Activated T-cell treated with anti-CD3 and anti-CD28 coated beads for 24 hours (primary cell): ENCODE data around the gene SLC25A21.
"Not testable (repeated sequence)": the region's sequence is repeated elsewhere in the genome, so short reads cannot be mapped to it uniquely, and the experiment has no call there.

ENCODE experiments used
- DNase-seq: peaks from one replicate; pipeline ENCODE4 v3.0.0-alpha.2; 2020; ENCODE audit warnings: low read depth

Gene SLC25A21

GRCh38 chr14:36863271-36863670, 309.1 kb downstream of the SLC25A21 start:
- no peak for DNase-seq

GRCh38 chr14:36862237-36862636, 310.2 kb downstream of the SLC25A21 start:
- not testable (repeated sequence) for DNase-seq

- no peak for DNase-seq
Measured at GRCh38 chr14:36860831-36861230, 311.6 kb downstream of the SLC25A21 start.

GRCh38 chr14:36859119-36859518, 313.3 kb downstream of the SLC25A21 start:
- no peak for DNase-seq

- no peak for DNase-seq
Measured at GRCh38 chr14:36857842-36858445, 314.5 kb downstream of the SLC25A21 start.

- DNase-seq: no peak
Measured at GRCh38 chr14:36857136-36857535, 315.3 kb downstream of the SLC25A21 start.

GRCh38 chr14:36856095-36856878, 316.1 kb downstream of the SLC25A21 start:
- DNase-seq: no peak

- DNase-seq: no peak
Measured at GRCh38 chr14:36855396-36855795, 317.0 kb downstream of the SLC25A21 start.

GRCh38 chr14:36852981-36853691, 319.3 kb downstream of the SLC25A21 start:
- no peak for DNase-seq

- DNase-seq: no peak
Measured at GRCh38 chr14:36848213-36848612, 324.2 kb downstream of the SLC25A21 start.

GRCh38 chr14:36847366-36847765, 325.0 kb downstream of the SLC25A21 start:
- no peak for DNase-seq

- no peak for DNase-seq
Measured at GRCh38 chr14:36845356-36846012, 326.9 kb downstream of the SLC25A21 start.

- no peak for DNase-seq
Measured at GRCh38 chr14:36844443-36845195, 327.8 kb downstream of the SLC25A21 start.

- no peak for DNase-seq
Measured at GRCh38 chr14:36843410-36843809, 329.0 kb downstream of the SLC25A21 start.

- no peak for DNase-seq
Measured at GRCh38 chr14:36835128-36835527, 337.3 kb downstream of the SLC25A21 start.

GRCh38 chr14:36834293-36834692, 338.1 kb downstream of the SLC25A21 start:
- DNase-seq: no peak

GRCh38 chr14:36829547-36829946, 342.9 kb downstream of the SLC25A21 start:
- no peak for DNase-seq

GRCh38 chr14:36827861-36828260, 344.5 kb downstream of the SLC25A21 start:
- DNase-seq: no peak

GRCh38 chr14:36826614-36827013, 345.8 kb downstream of the SLC25A21 start:
- DNase-seq: no peak

GRCh38 chr14:36824854-36825253, 347.6 kb downstream of the SLC25A21 start:
- DNase-seq: no peak

- no peak for DNase-seq
Measured at GRCh38 chr14:36823651-36824050, 348.8 kb downstream of the SLC25A21 start.

GRCh38 chr14:36822685-36823084, 349.7 kb downstream of the SLC25A21 start:
- DNase-seq: no peak
